Cardiac muscle cell (in vitro differentiated cells and primary cell): ENCODE results near the gene MKNK2. TPM values are rescaled to one million over a fixed set of nuclear protein-coding genes. Genes with fewer than 3 reads are reported as not detected.
A peak's percentile ranks its signal among the peaks of the same experiment; 100 is the strongest.

Experiments used
- DNase-seq, 2 donors: peaks; one replicate each; pipeline versions ENCODE4 v3.0.0 to v3.0.0-alpha.2; 2010 to 2017; ENCODE audit warnings: low read depth in 1 of 2, low spot score in 1 of 2
- H3K27ac ChIP-seq: fragments of 200-600 bp; sonication (generic); 2 replicates; pipeline ENCODE4 v1.5.1; 2016
- H3K27me3 ChIP-seq: fragments of 200-600 bp; sonication (generic); 2 replicates; pipeline ENCODE4 v1.6.0; 2016; ENCODE audit warnings: control low read depth
- H3K36me3 ChIP-seq: fragments of 200-600 bp; sonication (generic); 2 replicates; pipeline ENCODE4 v1.5.1; 2016; ENCODE audit warnings: control low read depth
- H3K4me1 ChIP-seq: fragments of 200-600 bp; sonication (generic); 2 replicates; pipeline ENCODE4 v1.8.1; 2017; ENCODE audit warnings: low read depth, mild to moderate bottlenecking, mixed run types
- H3K4me3 ChIP-seq: fragments of 200-600 bp; sonication (generic); 2 replicates; pipeline ENCODE4 v1.5.1; 2016; ENCODE audit warnings: mild to moderate bottlenecking
- H3K9me3 ChIP-seq: fragments of 200-600 bp; sonication (generic); 2 replicates; pipeline ENCODE4 v1.5.1; 2017; ENCODE audit warnings: low read depth, mild to moderate bottlenecking, control low read depth
- polyA plus RNA-seq: library from polyadenylated mRNA; unstranded; fragments of >200 nt; fragmentation: Nextera tagmentation; extraction: Ambion mirVana; gene quantifications from 2 replicates; pipeline ENCODE4 v1.2.1, GENCODE V29; 2016
- total RNA-seq: library from RNA; depleted of rRNA; stranded (reverse); fragments of >200 nt; gene quantifications from 2 replicates; pipeline ENCODE4 v1.2.3, GENCODE V29; 2016
- TF ChIP-seq, protein P1 (sequence below): IDR thresholded peaks from 2 replicates; pipeline ENCODE4 v1.5.1; 2012; ENCODE audit warnings: low read depth, mild to moderate bottlenecking, low read length

MKNK2 gene
- total and polyA plus RNA-seq, 2 experiments from 2014 or later = 72.8 to 76.6 TPM

GRCh38 chr19:2061495-2062388 lies 10.7 kb upstream of the MKNK2 start:
- H3K4me1 ChIP-seq = peaks cover 25% of the 10 kb centered on the region
- peak overlapping the region; percentile 55 for H3K4me3 ChIP-seq
- no peaks in the 10 kb centered on the region for H3K27me3 ChIP-seq
- TF ChIP-seq, protein P1, sequence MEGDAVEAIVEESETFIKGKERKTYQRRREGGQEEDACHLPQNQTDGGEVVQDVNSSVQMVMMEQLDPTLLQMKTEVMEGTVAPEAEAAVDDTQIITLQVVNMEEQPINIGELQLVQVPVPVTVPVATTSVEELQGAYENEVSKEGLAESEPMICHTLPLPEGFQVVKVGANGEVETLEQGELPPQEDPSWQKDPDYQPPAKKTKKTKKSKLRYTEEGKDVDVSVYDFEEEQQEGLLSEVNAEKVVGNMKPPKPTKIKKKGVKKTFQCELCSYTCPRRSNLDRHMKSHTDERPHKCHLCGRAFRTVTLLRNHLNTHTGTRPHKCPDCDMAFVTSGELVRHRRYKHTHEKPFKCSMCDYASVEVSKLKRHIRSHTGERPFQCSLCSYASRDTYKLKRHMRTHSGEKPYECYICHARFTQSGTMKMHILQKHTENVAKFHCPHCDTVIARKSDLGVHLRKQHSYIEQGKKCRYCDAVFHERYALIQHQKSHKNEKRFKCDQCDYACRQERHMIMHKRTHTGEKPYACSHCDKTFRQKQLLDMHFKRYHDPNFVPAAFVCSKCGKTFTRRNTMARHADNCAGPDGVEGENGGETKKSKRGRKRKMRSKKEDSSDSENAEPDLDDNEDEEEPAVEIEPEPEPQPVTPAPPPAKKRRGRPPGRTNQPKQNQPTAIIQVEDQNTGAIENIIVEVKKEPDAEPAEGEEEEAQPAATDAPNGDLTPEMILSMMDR = no peak
- peak; percentile 99 to 100 for DNase-seq
- peak overlapping the region; percentile 99 for H3K27ac ChIP-seq
- no peaks in the 10 kb centered on the region for H3K9me3 ChIP-seq
- H3K36me3 ChIP-seq = no peaks in the 10 kb centered on the region

DNA sequence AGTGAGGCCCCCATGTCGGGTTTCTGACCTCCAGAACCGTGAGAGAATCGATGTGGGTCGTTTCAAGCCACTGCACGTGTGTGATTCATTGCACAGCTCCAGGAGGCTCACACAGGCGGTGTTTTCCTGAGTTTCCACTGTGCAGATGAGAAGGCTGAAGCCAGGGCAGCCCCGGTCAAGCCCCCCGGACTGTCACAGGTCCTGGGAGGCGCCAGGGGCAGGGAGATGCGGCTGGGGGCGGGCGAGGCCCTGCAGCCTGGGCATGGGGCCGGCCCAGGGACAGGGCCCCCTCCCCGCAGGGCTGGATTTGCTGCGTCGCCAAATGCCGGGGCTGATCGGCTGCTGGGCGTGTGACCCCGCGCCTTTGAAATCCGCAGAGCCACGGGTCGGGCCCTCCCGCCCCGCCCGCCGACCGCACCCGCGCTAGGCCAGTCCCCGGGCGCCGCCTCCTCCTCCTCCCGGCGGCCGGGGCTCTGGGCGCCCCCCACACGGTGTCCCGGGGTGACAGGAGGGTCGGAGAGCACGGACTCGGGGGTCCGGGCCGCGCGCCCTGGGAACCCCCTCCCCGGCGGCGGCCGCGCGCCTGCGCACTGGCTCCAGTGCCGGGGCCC lies 9.9 kb upstream of the MKNK2 start:
- peak overlapping the region; percentile 55 for H3K4me3 ChIP-seq
- peak overlapping the region; percentile 99 for H3K27ac ChIP-seq
- H3K27me3 ChIP-seq = no peaks in the 10 kb centered on the region
- no peaks in the 10 kb centered on the region for H3K9me3 ChIP-seq
- peak; percentile 79 to 86 for DNase-seq
- H3K4me1 ChIP-seq = peaks cover 29% of the 10 kb centered on the region
- TF ChIP-seq, protein P1 = no peak
- H3K36me3 ChIP-seq = no peaks in the 10 kb centered on the region

- Histone ChIP-seq H3K27ac (peak overlapping the region; percentile 99), H3K36me3 (no peaks in the 10 kb centered on the region), H3K27me3 (no peaks in the 10 kb centered on the region), H3K4me3 (peak overlapping the region; percentile 55), H3K9me3 (no peaks in the 10 kb centered on the region), H3K4me1 (peaks cover 29% of the 10 kb centered on the region)
- TF ChIP-seq, protein P1 = no peak
- peak in 1 of 2 donors; percentile 79 for DNase-seq
Measured at GRCh38 chr19:2059422-2060201, 8.6 kb upstream of the MKNK2 start.

DNA sequence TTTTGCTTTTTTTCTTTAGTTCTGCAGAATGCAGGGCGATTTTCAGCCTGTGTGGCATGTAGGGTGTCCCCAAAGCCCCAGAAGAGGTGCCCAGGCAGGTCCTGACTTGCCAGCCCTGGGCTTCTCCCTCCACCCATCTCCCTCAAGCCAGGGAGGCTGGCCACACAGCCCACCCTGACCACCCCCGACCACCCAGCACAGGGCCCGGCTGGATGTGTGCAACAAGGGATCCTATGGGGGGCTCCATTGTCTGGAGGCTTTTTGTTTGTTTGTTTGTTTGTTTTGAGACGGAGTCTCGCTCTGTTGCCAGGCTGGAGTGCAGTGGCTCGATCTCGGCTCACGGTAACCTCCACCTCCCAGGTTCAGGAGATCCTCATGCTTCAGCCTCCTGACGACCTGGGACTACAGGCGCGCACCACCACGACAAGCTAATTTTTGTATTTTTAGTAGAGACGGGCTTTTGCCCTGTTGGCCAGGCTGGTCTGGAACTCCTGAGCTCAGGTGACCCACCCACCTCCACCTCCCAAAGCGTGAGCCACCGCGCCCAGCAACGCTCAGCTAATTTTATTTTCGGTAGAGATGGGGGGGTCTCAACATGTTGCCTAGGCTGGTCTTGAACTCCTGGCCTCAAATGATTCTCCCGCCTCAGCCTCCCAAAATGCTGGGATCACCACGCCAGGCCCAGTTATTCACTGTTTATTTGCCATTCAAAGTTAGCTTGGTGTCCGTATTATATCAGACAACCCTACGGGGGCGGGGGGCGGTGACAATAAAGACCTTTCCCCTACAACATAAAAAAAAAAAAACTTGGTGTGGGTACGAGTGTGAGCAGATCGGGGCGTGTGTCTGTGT lies 7.8 kb upstream of the MKNK2 start:
- Histone ChIP-seq H3K27me3 (no peaks in the 10 kb centered on the region), H3K9me3 (no peaks in the 10 kb centered on the region)

More for the DNA sequence above, 7.8 kb upstream of the MKNK2 start:
- peak overlapping the region; percentile 99 for H3K27ac ChIP-seq
- no peaks in the 10 kb centered on the region for H3K36me3 ChIP-seq
- H3K4me1 ChIP-seq = peaks cover 25% of the 10 kb centered on the region
- H3K4me3 ChIP-seq = no peak overlapping the region
- DNase-seq = no peak
- TF ChIP-seq, protein P1 = no peak
